ENCODE results near the gene TRAPPC12.

The TRAPPC12 gene

GRCh38 chr2:3426615-3427014, 47.1 kb downstream of the TRAPPC12 start:
- TF ChIP-seq CTCF (IDR thresholded peaks at IDR 0.05; ENCODE audit: low read depth, low read length), result no peak
- H3K4me3 ChIP-seq (ENCODE audit: low read depth, low read length), result no peak overlapping the region

GRCh38 chr2:3427272-3427671, 47.8 kb downstream of the TRAPPC12 start:
- no peak overlapping the region for H3K4me3 ChIP-seq (ENCODE audit: low read depth, low read length)
- no peak for TF ChIP-seq CTCF (IDR thresholded peaks at IDR 0.05; ENCODE audit: low read depth, low read length)

GRCh38 chr2:3428577-3428976, 49.1 kb downstream of the TRAPPC12 start:
- TF ChIP-seq CTCF (IDR thresholded peaks at IDR 0.05; ENCODE audit: low read depth, low read length), result no peak
- no peak overlapping the region for H3K4me3 ChIP-seq (ENCODE audit: low read depth, low read length)

GRCh38 chr2:3429066-3429610, 49.6 kb downstream of the TRAPPC12 start:
- no peak overlapping the region for H3K4me3 ChIP-seq (ENCODE audit: low read depth, low read length)
- no peak for TF ChIP-seq CTCF (IDR thresholded peaks at IDR 0.05; ENCODE audit: low read depth, low read length)

- no peak overlapping the region for H3K4me3 ChIP-seq (ENCODE audit: low read depth, low read length)
- no peak for TF ChIP-seq CTCF (IDR thresholded peaks at IDR 0.05; ENCODE audit: low read depth, low read length)
Observed at GRCh38 chr2:3430172-3430571, 50.7 kb downstream of the TRAPPC12 start.

GRCh38 chr2:3430740-3431490, 51.4 kb downstream of the TRAPPC12 start:
- no peak for TF ChIP-seq CTCF (IDR thresholded peaks at IDR 0.05; ENCODE audit: low read depth, low read length)
- H3K4me3 ChIP-seq (ENCODE audit: low read depth, low read length), result no peak overlapping the region

- H3K4me3 ChIP-seq (ENCODE audit: low read depth, low read length), result no peak overlapping the region
- TF ChIP-seq CTCF (IDR thresholded peaks at IDR 0.05; ENCODE audit: low read depth, low read length), result no peak
Observed at GRCh38 chr2:3432067-3432466, 52.6 kb downstream of the TRAPPC12 start.
